ENCODE results near the gene HOXA9.
A peak's percentile ranks its signal among the peaks of the same experiment; 100 is the strongest.

The HOXA9 gene

GRCh38 chr7:27200761-27201579 is 35.6 kb upstream of the HOXA9 start:
- no peak for DNase-seq

GRCh38 chr7:27199849-27200760 is 34.8 kb upstream of the HOXA9 start, which contains the start of gene HOXA13:
HOXA13 (minus strand) TSS chr7:27200091; CDS start chr7:27200077, 14 bp downstream.
- no peak for DNase-seq

- no peak for DNase-seq
Measured at GRCh38 chr7:27198871-27199801, 33.8 kb upstream of the HOXA9 start.

- DNase-seq, result no peak
Measured at GRCh38 chr7:27198138-27198841, 33.0 kb upstream of the HOXA9 start.

- DNase-seq, result no peak
Measured at GRCh38 chr7:27197137-27198042, 32.1 kb upstream of the HOXA9 start.

- peak; percentile 68 for DNase-seq
Measured at GRCh38 chr7:27196287-27196767, 31.0 kb upstream of the HOXA9 start.

- DNase-seq, result no peak
Measured at GRCh38 chr7:27194686-27195379, 29.5 kb upstream of the HOXA9 start.

- DNase-seq, result no peak
Measured at GRCh38 chr7:27194002-27194352, 28.6 kb upstream of the HOXA9 start.

GRCh38 chr7:27193335-27194001 is 28.1 kb upstream of the HOXA9 start:
- no peak for DNase-seq

- no peak for DNase-seq
Measured at GRCh38 chr7:27192546-27193334, 27.4 kb upstream of the HOXA9 start.

GRCh38 chr7:27191833-27192545 is 26.7 kb upstream of the HOXA9 start:
- no peak for DNase-seq

- DNase-seq, result no peak
Measured at GRCh38 chr7:27191161-27191731, 25.9 kb upstream of the HOXA9 start.

- DNase-seq, result no peak
Measured at GRCh38 chr7:27189997-27190748, 24.8 kb upstream of the HOXA9 start.

- no peak for DNase-seq
Measured at GRCh38 chr7:27189295-27189996, 24.1 kb upstream of the HOXA9 start.

- peak; percentile 31 for DNase-seq
Measured at GRCh38 chr7:27188386-27189294, 23.3 kb upstream of the HOXA9 start.
